Spleen (tissue), 7 donors: Measurements from ENCODE around the gene PALLD.

Experiments
- POLR2A ChIP-seq, 3 donors: fragments of 450-650 bp; IDR thresholded peaks; one replicate each; pipeline ENCODE4 v1.5.1; 2017; ENCODE audit warnings: antibody characterized with exemption in 3 of 3, mild to moderate bottlenecking in 1 of 3
- TF ChIP-seq, protein P1 (sequence below), 11 experiments: fragments of 200-600 bp in 7 of 11; fragments of 450-650 bp in 4 of 11; sonication (generic) in 4 of 11; IDR thresholded peaks in 8 of 11; conservative IDR thresholded peaks in 3 of 11; 1 replicate in 7 of 11; 2 replicates in 4 of 11; pipeline versions ENCODE4 v1.4.0 to v1.8.0; 2016 to 2021; ENCODE audit warnings: antibody characterized with exemption in 11 of 11, inconsistent platforms in 4 of 11, mild to moderate bottlenecking in 1 of 11
- donor health status: DM: no; HTN: no; CAD: no; lungs with moderate emphysema.
- donor health status: DM: no; HTN: no; CAD: no.
- donor health status: DM: no; HTN: no; CAD: no.

DNA sequence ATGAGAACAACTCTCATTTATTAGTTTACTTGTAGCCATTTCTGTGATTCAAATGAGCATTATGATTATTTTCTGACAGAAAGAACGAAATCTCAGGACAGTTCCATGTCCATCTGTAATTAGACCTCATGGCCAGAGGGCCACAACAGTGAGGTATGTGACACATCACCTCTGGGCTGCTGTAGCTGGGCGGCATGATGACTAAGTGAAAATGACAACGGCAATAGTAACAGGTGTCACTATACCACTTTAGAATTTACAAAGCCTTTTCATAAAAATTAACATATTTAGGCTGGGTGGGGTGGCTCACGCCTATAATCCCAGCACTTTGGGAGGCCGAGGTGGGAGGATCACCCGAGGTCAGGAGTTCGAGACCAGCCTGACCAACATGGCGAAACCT, 260.6 kb downstream of the PALLD start:
- TF ChIP-seq, protein P1, sequence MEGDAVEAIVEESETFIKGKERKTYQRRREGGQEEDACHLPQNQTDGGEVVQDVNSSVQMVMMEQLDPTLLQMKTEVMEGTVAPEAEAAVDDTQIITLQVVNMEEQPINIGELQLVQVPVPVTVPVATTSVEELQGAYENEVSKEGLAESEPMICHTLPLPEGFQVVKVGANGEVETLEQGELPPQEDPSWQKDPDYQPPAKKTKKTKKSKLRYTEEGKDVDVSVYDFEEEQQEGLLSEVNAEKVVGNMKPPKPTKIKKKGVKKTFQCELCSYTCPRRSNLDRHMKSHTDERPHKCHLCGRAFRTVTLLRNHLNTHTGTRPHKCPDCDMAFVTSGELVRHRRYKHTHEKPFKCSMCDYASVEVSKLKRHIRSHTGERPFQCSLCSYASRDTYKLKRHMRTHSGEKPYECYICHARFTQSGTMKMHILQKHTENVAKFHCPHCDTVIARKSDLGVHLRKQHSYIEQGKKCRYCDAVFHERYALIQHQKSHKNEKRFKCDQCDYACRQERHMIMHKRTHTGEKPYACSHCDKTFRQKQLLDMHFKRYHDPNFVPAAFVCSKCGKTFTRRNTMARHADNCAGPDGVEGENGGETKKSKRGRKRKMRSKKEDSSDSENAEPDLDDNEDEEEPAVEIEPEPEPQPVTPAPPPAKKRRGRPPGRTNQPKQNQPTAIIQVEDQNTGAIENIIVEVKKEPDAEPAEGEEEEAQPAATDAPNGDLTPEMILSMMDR (IDR thresholded peaks at IDR 0.05 in 8 of 11, conservative IDR thresholded peaks at IDR 0.05 in 3 of 11), result no peak
- no peak for TF ChIP-seq POLR2A (IDR thresholded peaks at IDR 0.05)
